Measurements from ENCODE around the gene PREX1.

- TF ChIP-seq POLR2A (IDR thresholded peaks at IDR 0.05; ENCODE audit: low read length) (no peak), GATA1 (IDR thresholded peaks at IDR 0.05; ENCODE audit: low read depth, low read length) (no peak)
Observed at GRCh38 chr20:48770700-48771442, 56.9 kb downstream of the PREX1 start.

Data from erythroblast (primary cell).